HG03060 (cell line): Measurements from ENCODE around the gene REN.

ENCODE experiments used
- ATAC-seq: cut with Tn5 transposase; IDR thresholded peaks from one replicate; pipeline ENCODE4 v1.9.1; 2021; ENCODE audit warnings: low read depth, moderate number of reproducible peaks; ENCODE audit not compliant: unreplicated experiment

The REN gene

DNA sequence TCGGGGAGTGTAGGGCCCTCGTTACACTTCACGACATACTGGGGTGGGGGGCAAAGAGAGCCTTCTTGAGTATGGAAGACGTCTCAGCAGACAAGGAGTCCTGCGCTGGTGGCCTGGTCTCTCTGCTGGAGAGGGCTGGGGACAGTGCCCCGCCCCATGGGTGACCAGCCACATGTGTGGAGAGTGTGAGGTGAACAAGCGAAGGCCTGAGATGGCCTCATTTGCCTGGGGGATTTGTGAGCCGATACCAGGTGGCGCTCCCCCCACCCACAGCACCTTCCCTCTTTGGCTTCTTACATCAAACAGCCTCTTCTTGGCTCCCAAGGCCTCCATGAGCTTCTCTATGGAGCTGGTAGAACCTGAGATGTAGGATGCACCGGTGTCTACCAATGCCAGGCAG, 10.3 kb downstream of the REN start:
- no peak for ATAC-seq

- no peak for ATAC-seq
Measured at GRCh38 chr1:204154568-204155255, 11.4 kb downstream of the REN start.

- ATAC-seq = no peak
Measured at GRCh38 chr1:204153667-204154066, 12.5 kb downstream of the REN start.

GRCh38 chr1:204152310-204153044, 13.7 kb downstream of the REN start:
- no peak for ATAC-seq

GRCh38 chr1:204151552-204152309, 14.4 kb downstream of the REN start, which contains the start of gene ETNK2:
ETNK2 (minus strand) TSS chr1:204152044; CDS start chr1:204151852, 192 bp downstream.
- no peak for ATAC-seq

DNA sequence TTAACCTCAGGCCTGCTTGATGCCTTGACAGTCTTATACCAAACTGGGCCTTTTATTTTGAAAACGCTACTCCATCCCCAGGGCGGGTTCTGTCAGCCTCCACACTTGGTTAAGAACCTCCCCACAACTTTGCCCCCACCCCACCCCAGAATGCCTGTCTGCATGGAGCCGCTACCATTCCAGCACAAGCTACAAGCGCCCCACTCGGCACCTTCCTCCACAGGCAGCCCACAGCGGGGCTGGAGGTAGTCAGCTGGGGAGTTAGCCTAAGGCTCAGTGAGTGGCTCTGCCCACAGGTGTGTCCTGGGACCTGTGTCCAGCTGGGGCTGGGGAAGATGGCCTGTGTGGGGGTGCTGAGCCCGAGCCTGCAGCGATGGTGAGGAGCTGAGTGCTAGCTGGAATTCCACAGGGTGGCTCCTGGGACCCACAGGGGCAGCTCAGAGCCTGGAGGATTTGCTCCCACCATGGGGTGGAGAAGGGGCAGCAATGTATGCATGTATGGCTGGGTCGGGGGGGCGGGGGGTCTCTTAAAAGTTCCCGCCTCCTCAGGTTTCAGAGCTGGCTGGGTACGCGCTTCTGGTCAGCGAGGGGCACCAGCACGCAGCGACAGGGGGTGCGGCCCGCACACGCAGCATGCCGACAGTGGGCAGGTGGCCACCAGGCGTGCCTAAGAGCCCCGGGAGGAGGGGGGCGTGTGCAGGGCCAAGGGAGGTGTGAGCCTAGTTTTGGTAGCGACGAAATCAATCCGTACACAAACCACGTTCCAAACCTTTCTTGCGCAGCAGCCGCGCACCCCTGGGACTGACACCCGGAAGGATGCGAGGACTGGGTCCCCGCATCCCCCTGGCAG, 15.2 kb downstream of the REN start:
- ATAC-seq = no peak

- ATAC-seq = no peak
Measured at GRCh38 chr1:204149635-204150565, 16.2 kb downstream of the REN start.

DNA sequence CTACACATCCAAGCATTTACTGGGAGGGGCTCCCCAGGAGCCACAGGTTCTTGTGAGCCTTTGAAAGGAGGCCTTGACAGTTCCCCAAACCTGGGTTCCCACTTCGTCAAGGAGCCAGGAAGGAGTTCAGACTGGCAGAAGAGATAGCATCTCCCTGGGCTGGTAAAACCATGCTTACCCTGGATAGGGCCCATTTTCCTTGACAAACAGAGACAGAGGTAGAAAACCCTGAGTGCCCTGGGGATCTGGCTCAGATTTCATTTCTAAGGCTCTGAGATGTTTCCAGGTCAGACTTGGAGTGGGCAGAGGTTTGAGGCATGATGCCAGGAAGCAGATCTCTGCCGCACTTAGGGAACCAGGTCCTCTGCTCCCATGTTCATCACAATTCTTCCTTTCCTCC, 17.0 kb downstream of the REN start:
- no peak for ATAC-seq

DNA sequence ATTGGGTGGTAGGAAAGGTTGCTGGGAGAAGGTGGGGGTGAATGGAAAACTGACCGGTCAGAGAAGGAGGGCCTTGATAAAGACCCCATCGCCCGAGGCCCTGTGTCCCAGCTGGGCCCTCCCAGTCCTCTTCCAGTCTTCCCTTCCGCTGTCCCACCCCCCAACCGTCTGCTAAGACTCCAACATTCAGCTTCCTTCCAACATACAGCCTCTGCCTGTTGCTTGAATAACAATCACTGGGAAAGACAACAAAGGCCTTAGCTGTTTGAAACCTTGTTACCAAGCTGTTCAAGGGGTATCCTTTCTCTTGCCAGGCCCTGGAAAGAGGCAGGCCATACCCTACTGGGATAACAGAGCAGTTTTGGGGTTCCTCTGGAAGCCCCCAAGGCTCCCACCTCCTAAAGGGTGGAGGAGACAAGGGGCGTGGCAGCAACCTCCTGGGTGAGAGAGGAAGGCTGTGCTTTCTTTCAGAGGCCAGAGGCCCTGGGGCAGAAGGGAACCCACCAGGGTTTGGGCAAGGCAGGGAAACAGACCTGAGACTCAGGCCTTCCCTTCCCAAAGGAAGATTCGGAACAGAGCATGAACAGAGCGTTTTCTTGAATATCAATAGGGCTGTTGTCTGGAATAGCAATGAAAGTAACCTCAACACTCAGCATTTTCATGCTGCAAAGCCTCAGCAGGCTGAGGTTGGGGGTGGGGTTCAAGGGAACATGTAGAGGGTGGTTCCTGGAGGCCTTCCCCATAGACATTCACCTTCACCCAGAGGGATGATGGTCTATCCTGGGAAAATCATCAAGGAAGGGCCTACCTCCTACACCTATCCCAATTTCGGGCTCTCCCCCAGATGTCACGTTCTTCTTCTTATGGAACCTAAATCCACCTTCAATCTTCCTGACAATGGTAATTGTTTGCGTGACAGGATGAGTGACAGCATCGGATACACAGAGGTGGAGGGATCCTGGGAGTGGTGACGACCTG, 18.4 kb downstream of the REN start:
- ATAC-seq = no peak

DNA sequence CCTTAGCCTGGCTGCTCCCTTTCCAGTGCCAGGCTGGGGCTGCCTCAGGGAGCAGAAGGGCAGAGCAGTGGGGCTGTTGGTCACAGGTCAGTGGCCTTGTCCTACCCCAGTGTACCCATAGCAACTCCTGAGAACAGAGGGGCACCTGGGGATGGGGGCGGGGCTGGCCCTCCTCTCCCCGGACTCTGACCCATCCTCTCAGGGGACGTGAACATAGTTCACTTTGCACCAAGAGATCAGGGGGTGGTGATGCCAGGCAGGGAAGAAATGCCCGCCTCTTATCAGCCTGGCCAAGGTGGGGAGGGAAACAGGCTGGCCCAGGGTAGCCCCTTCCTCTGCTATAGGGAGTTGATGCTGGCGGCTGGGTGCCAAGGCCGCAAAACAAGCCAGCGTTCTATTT, 19.2 kb downstream of the REN start:
- no peak for ATAC-seq

GRCh38 chr1:204146309-204146708, 19.8 kb downstream of the REN start:
- ATAC-seq = no peak

- ATAC-seq = no peak
Measured at GRCh38 chr1:204145033-204145504, 21.1 kb downstream of the REN start.

GRCh38 chr1:204143276-204144041, 22.7 kb downstream of the REN start:
- ATAC-seq = no peak

- ATAC-seq = no peak
Measured at GRCh38 chr1:204142032-204142974, 23.8 kb downstream of the REN start.

DNA sequence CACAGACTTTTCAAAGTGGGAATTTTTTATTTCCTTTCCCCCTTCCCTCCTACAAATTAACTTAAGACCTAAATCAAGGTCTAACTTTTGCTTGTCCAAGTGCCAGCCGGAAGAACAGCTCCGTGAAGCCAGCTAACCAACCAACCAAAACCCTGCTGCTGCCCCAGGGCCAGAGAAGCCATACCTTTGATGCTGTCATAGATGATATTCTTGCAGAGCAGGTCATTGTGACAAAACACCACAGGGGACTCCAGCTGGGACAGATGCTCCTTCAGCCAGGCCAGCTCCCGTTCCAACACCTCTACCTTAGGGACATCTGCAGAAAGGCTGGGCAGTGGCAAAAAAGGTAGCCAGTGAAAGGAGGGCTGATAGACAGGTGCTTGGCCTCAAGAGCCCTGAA, 25.0 kb downstream of the REN start:
- ATAC-seq = no peak

DNA sequence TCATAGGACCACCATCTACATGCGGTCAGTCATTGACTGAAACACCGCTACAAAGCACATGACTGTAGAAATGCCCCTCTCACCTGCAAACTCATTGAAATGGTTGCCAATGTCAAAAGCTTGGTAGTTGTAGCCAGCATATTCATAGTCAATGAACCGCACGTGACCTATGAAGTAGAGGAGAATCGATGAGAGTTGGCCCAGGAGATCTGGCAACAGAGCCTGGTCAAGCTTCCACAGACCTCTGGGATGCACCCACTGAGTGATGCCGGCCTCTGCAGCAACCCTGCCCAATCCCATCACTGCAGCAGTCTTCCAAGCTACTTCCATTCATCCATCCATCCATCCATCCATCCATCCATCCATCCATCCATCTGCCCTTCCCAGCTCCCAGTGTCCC, 26.2 kb downstream of the REN start:
- no peak for ATAC-seq
